Glomerular visceral epithelial cell (primary cell): ENCODE results near the gene PTAFR.

Source experiments
- DNase-seq: peaks from one replicate; pipeline ENCODE4 v3.0.0-alpha.2; 2016; ENCODE audit errors: extremely low spot score

The PTAFR gene, protein sequence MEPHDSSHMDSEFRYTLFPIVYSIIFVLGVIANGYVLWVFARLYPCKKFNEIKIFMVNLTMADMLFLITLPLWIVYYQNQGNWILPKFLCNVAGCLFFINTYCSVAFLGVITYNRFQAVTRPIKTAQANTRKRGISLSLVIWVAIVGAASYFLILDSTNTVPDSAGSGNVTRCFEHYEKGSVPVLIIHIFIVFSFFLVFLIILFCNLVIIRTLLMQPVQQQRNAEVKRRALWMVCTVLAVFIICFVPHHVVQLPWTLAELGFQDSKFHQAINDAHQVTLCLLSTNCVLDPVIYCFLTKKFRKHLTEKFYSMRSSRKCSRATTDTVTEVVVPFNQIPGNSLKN

DNA sequence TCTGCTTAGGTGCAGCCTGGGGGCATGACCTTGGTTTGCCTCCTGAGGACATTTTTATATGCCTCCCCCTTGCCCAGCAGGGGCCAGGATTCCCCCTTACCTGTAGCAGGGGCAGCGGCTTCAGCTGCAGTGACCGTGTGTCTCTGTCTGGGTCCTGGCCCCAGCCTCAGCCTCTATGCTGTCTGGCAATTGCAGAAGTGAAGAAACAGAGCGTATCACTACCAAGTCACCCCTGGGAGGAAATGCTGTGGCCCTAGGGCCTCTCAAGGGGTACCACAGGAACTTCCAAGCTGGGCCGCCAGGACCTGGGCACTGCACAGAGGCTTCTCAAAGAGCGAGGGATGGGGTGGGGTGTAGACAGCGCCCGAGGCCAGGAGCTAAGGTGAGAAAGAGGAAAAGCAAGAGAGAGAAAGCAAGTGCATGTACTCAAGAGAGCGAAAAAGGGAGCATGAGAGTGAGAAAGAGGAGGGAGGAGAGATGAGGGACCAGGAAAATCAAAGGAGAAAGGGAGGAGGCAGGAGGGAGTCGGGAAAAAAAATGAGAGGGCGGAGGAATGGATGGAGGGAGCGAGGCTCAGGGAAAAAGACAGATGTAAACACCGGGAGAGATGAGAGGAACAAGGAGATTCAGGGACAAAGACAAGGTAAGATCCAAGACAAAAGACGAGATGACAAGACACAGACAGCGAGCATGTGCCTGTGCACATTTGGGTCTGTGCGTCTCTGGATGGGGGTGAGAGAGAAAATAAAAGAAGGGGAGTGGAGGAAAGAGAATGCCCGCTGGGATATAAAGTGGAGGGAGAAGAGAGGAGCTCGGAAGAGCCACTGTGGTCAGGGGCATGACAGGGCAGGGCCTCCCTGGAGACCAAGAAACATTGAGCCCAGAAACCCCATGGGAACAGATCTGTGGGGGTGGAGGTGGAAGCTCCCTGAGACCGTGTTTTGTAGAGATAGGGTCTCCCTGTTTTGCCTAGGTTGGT is at the start of gene PTAFR:
TSS of gene PTAFR (minus strand) at position 199 of the 979 bp plus-strand sequence. CDS start 25,669 bp downstream, outside the sequence.
- DNase-seq = no peak

DNA sequence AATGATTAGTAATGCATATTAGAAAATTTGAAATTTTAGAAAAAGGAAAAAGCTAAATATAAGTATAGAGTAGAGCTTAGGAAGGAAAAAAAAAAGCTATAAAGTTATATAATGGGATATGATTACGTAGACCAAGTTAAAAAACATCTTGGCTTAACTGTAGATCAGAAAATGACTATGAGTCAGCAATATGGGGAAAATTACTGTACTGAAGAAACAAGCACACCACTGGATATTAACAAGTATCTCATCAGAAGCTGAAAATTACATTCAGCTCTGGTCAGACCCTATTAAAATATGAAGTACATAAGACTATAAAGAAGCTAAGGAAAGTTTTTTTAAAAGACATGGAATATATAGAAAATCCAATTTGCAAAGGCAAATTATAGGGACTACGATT is 36.8 kb upstream of the PTAFR start:
- DNase-seq = no peak

DNA sequence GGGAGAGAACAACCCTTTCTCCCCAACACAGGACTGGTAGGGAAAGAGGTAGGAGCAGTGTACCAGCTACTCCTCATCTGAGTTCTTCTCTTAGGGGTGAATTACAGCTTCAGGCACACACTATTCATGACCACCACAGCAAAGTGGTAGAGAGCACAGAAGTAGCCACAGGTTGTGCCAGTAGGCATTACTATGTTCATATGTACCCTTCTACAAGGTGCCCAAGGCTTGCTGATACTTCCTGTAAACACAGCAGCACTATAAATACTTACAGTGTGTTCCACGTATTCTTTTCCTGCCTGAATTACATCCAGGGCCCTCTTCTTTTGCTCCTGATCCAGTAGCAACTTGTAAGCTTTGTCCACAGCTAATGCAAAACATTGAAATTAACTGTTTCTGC is 33.2 kb upstream of the PTAFR start:
- DNase-seq = no peak

DNA sequence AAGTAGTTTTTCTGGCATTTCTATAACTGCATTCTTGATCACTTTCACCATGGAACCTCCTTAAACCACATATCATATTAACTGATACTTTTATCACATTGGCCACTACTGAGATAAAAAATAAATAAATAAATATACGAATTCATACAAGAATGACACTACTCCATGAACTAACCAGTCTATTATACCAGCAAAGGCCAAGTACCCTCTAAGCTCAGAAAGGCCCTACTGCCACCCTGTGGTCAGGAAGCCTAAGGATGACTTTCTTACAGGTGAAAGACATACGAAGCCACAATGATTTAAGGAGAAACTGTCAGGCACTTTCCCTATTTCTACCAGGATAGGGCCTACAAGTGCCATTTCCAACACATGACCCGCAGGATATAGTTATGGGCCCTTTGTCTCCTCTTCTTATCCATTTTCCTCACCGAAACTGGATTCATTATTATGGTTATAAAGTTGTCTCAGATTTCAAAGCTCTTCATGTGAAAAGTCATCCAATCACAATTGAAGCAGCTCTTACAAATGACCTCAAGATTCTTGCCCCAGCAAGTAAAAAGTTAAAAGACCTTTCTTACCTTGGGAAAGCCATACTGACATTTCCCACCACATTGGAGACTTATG is 32.4 kb upstream of the PTAFR start:
- DNase-seq = peak; percentile 68

DNA sequence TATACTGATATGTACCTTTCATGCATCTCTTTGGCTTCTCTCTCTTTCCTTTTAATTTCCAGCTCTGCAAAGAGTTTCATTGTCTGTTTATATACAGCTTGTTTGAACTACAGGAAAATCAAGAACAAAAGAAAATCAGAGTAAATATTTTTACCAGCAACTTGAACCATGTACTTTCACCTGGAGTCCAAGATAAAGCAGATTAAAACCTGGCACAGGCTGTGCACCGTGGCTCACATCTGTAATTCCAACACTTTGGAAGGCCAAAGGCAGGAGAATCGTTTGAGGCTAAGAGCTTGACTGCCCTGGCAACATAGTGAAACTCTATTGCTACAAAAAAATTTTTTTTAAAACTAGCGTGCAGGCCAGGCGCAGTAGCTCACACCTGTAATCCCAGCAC is 28.8 kb upstream of the PTAFR start:
- DNase-seq = no peak

DNA sequence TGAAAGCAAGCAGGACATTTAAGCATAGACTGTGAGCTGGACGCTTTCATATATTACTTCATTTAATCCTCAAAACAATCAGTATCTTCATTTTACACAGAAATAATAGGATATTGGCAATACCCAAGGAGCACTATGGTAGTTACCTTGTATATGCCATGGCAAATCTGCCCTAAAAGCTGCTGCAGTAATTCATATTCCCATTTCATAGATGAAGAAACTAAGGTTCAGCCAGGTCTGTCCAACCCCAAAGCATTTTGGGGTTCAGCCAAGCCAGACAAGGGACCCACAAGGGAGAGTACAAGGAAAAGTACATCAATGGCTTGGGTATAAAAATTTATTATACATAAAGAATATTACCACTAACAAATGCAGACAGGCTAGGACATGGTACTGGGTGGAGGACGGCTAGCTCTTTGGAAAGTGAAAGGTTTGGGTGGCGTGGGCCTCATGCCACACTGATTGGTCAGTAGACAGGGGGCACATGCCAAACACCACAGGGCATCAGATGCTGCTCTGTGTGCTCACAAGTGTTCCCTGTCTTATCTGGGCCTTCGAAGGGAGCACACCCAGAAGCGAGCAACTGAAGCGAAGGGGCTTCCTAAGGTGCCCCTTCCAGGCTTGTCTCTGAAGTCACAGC is 23.9 kb upstream of the PTAFR start:
- DNase-seq = no peak

DNA sequence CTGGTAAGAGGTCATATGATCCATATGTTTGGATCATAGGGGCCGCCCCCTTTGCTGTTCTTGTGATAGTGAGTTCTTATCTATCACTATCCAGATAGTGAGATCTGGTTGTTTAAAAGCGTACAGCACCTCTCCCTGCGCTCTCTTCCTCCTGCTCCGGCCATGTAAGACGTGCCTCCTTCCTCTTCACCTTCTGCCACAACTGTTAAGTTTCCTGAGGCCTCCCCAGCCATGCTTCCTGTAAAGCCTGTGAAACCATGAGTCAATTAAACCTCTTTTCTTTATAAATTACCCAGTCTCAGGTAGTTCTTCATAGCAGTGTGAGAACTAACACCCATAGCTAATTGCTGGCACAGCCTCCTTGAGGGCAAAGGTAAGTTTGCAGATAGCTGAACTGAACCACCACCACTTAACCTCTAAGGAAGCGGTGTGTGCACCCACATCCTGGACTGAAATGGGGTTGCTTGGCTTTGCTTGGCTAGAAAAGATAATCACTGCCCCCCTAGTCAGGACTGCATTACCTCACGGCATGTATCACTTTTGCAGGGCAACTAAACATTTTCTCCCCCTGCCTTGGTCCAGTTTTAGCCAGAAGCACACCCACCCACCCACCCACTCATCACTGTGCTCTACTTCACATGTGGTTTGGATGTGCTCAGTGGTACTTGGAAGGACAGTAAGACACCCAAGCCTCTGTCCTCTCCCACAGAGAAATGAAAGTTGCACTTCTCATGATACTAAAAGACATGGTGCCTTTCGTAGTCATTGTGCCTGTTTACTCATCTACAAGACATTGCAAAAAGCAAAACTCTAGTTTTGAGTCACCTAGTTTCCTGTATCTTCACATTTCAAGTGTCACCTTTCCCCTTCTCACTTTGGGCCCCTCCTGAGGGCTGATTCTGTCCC is 23.1 kb upstream of the PTAFR start:
- no peak for DNase-seq

DNA sequence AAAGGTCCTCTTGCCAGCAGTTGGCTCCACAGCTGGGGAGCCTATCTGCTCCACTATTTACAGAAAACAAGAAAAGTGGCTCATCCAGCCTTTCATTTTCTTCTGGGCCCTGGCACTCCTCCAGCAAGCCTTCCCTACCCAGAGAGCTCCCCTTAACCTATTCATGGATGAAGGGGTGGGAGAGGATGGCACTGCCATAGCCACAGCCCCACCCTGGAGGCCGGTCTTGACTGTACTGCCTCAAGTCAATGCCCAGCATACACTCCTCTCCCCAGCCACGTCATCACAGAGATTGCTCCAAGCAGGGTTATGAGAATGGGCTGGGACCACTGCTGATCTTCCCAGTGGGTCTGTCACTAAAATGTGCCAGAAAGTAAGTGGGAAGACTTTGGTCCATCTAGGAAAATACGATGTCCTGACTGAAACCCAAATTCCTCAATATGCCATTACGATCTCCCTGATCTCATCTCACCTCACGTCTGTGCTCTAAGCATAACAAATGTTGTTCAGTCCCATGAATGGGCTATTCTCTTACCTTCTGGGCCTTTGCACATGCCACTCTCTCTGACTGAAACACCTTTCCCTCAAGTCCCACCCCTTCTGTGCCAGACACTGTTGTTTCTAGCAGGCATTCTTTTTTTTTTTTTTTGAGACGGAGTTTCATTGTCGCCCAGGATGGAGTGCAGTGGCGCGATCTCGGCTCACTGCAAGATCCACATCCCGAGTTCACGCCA is 21.4 kb upstream of the PTAFR start:
- no peak for DNase-seq

DNA sequence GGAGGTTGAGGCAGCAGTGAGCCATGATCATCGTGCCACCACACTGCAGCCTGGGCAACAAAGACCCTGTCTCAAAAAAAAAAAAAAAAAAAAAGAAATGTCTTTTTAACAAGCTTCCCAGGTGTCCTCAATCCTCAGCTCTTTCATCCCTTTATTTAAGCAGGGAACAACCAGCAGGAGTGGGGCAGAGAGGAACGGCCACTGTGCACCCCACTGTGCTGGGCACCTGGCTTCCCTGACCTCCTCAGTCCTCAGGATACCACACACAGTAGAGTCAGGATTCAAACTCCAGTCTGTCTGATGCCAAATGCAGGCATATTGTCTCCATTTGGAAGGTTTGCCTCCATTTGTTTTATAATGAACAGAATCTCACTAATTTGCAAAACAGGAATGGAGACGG is 19.8 kb upstream of the PTAFR start:
- DNase-seq = no peak

DNA sequence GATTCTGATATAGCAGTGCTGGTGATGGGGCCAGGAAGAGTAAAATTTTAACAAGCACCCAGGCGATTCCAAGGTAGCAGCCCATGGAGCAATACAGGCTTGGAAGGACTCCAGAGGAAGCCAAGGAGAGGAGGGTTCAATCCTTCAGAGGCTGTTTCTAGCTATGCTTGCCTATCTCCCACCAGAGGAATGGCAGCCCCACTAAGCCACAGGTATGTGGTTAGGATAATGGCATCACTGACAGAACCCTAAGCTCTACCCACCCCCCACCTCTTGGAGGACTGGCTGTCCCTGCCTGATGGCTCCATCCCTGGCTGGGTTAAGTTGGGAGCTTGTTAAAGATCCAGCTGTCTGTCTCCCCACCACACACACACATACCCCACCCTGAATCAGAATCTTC is 19.3 kb upstream of the PTAFR start:
- peak; percentile 33 for DNase-seq

DNA sequence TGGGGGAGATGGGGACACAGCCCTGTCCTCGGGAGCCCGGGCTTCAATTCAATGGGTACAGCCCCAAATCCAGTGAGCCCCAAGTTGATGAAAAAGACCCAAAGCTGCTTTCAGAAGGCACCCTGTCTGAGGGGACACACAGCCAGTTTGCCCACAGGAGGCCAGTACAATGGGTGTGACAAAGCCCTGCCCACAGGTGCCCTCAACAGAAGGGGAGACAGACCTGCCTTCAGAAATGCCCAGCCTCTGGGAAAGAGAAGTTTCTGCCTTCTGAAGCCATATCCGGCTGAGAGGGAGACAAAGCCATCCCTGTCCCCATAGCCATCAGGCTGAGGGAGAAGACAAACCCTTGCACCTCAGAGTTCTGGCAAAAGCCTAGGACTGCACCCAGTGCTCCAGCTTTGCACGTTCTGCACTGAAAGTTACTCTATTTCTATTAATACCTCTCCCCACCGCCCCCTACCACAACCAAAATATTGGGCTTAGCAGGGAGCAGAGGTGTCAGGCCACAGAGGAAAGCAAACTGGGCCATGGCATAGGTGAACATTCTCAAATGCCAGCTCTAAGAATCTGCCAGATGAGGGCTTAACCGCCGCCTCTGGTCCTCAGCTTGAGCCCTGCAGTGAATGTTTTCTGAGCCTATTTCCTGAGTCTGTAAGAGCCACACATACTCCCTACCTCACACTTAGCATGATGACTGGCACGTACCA is 18.0 kb upstream of the PTAFR start:
- no peak for DNase-seq

DNA sequence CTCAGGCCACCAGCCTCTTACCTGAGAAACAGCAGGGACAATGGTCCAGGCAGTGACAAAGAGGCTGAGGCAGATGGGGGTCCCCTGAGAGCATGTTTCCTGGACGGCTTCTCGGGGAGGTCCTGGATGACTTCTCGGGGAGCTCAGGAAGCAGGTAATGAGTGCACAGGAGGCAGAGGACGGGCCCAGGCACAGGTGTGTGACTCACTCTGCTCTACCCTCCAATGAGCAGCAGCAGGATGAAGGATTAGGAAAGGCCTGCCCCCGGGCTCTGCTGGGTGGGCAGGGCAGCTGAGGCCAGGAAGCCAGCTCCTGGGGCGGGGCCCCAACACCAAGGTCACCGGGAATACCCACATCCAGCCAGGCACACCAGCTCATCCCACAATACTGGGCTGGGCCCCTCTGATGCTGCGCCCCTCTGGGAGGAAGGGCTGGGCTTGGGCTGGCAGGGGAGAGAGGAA is 17.2 kb upstream of the PTAFR start:
- peak; percentile 20 for DNase-seq

DNA sequence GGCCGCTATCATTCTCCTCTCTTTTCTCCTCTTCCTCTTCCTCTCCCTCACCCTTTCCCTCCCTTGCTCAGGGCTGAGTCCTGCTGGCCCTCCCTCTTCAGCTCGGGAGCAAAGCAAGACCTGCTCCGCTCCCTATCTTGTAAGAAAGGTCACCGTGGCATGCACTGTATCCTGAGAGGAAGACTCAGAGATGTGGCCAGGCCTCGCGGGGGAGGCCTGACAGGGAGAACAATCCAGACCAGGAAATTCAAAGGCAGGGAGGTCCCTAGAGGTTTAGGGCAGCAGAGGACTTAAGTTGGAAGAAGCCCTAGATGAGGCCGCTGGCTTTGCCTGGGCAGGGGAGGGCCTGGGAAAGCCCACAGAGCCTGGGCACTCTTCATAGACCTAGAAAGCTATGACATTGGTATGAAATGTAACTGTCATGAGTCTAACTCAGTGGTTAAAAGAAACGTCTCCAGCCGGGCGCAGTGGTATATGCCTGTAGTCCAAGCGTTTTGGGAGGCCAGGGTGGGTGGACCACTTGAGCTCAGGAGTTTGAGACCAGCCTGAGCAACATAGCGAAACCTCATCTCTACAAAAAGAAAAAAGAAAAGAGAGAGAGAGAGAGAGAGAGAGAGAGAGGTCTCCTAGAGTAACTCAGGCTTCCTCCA is 14.6 kb upstream of the PTAFR start:
- DNase-seq = no peak

DNA sequence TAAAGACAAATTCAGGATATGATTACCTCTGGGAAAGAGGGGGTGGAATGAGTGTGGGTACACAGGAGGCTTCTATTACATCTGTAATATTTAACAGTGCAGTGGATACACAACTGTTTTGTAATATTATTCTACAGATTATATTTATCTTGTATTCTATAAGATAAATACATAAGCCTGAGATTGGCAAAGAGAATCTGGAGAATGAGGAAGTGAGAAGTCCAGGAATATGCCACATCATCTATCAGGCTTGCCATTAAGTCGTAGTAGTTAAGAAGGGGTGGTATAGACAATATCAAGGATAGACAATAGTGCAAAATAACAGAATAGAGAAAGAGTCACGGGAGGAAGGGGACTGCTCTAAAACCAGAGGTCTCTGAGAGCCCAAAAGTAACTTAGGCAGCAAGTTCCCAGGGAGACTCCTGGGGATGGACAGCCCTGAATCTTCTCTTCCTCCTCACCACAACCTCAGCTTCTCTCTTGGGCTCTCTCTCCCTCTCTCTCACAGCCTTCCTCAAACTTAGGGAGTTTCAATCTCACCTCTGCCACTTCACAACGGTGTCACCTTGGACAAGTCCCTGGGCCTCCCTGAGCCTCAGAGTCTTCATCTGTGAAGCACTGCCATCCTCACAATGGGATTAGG is 14.0 kb upstream of the PTAFR start:
- no peak for DNase-seq

DNA sequence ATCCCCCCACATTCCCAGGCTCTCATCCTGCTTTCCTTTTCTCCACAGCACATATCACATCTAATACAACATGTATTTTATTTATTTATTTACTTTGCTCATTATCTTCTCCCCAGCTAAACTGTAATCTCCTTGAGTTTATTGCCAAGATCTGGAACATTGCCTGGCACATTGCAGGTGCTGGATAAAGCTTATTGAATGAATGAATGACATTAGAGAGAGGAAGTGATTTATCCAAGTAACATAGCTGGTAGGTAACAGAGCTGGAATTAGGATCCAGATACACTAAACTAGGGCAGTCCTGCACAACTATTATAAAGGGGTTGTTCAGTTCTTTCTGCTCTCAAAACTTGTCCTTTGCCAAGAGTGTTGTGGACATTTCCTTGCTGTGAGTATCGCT is 8.6 kb upstream of the PTAFR start:
- no peak for DNase-seq

DNA sequence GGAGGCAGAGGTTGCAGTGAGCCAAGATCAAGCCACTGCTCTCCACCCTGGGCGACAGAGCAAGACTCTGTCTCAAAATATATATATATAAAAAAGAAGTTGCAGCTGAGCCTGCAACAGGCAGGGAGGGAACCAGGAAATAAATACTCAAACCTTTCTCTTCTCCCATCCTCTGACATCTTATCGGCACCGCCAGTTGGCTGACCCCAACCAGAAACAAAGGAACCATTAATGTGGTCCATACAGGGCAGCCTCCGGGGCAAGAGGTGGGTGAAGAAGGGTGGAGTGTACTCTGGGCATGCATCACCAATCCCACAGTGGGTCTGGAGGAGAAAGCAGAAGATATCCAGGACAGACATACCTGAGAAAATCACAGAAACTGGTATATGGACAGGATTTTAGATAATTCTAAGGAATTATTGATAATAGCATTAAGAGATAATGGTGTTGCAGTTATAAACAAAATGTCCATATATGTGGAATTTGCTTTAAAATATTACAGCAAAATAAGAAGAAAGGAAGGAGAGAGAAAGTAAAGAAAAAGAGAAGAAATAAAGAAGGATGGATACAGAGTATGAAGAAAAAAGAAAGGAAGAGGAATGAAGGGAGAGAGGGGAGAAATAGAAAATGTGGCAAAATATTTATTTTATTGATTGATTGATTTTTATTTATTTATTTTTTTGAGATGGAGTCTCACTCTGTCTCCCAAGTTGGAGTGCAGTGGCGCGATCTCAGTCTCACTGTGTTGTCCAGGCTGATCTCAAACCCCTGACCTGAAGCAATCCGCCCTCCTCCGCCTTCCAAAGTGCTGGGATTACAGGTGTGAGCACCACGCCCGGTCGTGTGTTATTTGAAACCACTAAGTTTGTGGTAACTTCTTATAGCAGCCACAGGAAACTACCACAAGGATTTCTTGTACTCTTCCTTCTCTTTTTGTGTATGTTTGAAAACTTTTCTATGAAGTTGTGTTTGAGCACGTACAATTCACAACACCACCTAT is 4.1 kb upstream of the PTAFR start:
- DNase-seq = no peak
